C4-2B (cell line): ENCODE results near the gene SMG6.

Experiments
- ZFX ChIP-seq: fragments of 450-650 bp; IDR thresholded peaks from 2 replicates; pipeline ENCODE4 v1.6.1; 2017
- TF ChIP-seq, protein P1 (sequence below): fragments of 450-650 bp; conservative IDR thresholded peaks from 2 replicates; pipeline ENCODE4 v1.5.1; 2017; ENCODE audit warnings: mild to moderate bottlenecking

DNA sequence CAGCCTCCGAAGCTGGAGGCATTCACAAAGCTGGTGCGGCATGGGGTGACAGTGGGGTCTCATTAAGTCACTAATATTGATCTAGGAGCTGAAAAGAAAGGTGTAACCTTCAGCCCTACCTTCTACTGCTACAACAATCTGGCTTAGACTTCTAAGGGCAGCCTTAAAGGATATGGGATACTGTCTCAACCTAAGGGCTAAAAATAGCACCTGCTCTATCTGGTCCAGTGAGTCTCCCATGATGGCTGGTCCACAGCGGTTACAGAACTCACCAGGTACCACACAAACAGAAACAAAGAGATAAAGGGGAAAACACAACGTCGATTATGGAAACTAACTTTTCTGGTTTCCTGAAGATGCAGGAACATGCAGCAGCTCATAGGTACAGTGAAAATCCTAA is 115.8 kb downstream of the SMG6 start:
- TF ChIP-seq, protein P1, sequence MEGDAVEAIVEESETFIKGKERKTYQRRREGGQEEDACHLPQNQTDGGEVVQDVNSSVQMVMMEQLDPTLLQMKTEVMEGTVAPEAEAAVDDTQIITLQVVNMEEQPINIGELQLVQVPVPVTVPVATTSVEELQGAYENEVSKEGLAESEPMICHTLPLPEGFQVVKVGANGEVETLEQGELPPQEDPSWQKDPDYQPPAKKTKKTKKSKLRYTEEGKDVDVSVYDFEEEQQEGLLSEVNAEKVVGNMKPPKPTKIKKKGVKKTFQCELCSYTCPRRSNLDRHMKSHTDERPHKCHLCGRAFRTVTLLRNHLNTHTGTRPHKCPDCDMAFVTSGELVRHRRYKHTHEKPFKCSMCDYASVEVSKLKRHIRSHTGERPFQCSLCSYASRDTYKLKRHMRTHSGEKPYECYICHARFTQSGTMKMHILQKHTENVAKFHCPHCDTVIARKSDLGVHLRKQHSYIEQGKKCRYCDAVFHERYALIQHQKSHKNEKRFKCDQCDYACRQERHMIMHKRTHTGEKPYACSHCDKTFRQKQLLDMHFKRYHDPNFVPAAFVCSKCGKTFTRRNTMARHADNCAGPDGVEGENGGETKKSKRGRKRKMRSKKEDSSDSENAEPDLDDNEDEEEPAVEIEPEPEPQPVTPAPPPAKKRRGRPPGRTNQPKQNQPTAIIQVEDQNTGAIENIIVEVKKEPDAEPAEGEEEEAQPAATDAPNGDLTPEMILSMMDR: no peak
- TF ChIP-seq ZFX: no peak
